Glutamatergic neuron (in vitro differentiated cells): ENCODE measurements around the gene PBX2. TPM values are rescaled to one million over a fixed set of nuclear protein-coding genes. Genes with fewer than 3 reads are reported as not detected.

Experiments
- DNase-seq: peaks from one replicate; pipeline ENCODE4 v3.0.0; 2022
- H3K27ac Mint-ChIP-seq: one replicate; pipeline ENCODE4 v1.8.0; 2020; ENCODE audit warnings: mild to moderate bottlenecking, mixed read lengths, inconsistent platforms; ENCODE audit not compliant: unreplicated experiment
- H3K27me3 Mint-ChIP-seq: one replicate; pipeline ENCODE4 v1.8.0; 2020; ENCODE audit warnings: mild to moderate bottlenecking, moderate library complexity, mixed read lengths, inconsistent platforms; ENCODE audit not compliant: unreplicated experiment
- H3K36me3 Mint-ChIP-seq: one replicate; pipeline ENCODE4 v1.8.0; 2020; ENCODE audit warnings: mild to moderate bottlenecking, mixed read lengths, inconsistent platforms; ENCODE audit not compliant: unreplicated experiment
- H3K4me1 Mint-ChIP-seq: one replicate; pipeline ENCODE4 v1.8.0; 2020; ENCODE audit warnings: mild to moderate bottlenecking, low read depth, mixed read lengths, inconsistent platforms; ENCODE audit not compliant: unreplicated experiment
- H3K4me3 Mint-ChIP-seq: one replicate; pipeline ENCODE4 v1.8.0; 2020; ENCODE audit warnings: mild to moderate bottlenecking, mixed read lengths, inconsistent platforms; ENCODE audit not compliant: unreplicated experiment
- H3K9me3 Mint-ChIP-seq: one replicate; pipeline ENCODE4 v1.8.0; 2020; ENCODE audit warnings: mild to moderate bottlenecking, moderate library complexity, mixed read lengths, inconsistent platforms; ENCODE audit not compliant: unreplicated experiment
- CTCF ChIP-seq: fragments of 200-600 bp; sonication (generic); IDR thresholded peaks from one replicate; pipeline ENCODE4 v1.5.0; 2021; ENCODE audit not compliant: partially characterized antibody, unreplicated experiment
- total RNA-seq: library from RNA; stranded (reverse); fragmentation: NEBNext Ultra II Directional; extraction: Animal tissue kit (Norgen Biotek cat#: 25700); gene quantifications from one replicate; pipeline ENCODE4 v1.2.1, GENCODE V29; 2021; ENCODE audit not compliant: unreplicated experiment

Gene PBX2
- total RNA-seq, 1 donor from 2014 or later = 105 TPM

GRCh38 chr6:32177183-32177787 is 12.7 kb downstream of the PBX2 start:
- Mint-ChIP-seq H3K4me3 (peak overlapping the region; percentile 94), H3K4me1 (peaks cover 40% of the 10 kb centered on the region), H3K36me3 (peaks cover 5% of the 10 kb centered on the region), H3K27ac (peak overlapping the region; percentile 97), H3K27me3 (peaks cover 20% of the 10 kb centered on the region), H3K9me3 (peaks cover 22% of the 10 kb centered on the region)
- DNase-seq = no peak
- TF ChIP-seq CTCF = no peak

- peaks cover 40% of the 10 kb centered on the region for H3K4me1 Mint-ChIP-seq
- peak overlapping the region; percentile 94 for H3K4me3 Mint-ChIP-seq
- no peak for DNase-seq
- peak overlapping the region; percentile 97 for H3K27ac Mint-ChIP-seq
- H3K36me3 Mint-ChIP-seq = peaks cover 5% of the 10 kb centered on the region
- peaks cover 20% of the 10 kb centered on the region for H3K27me3 Mint-ChIP-seq
- peaks cover 22% of the 10 kb centered on the region for H3K9me3 Mint-ChIP-seq
- no peak for TF ChIP-seq CTCF
These were observed 13.4 kb downstream of the PBX2 start for GRCh38 chr6:32176476-32177182.

- H3K27ac Mint-ChIP-seq = peak within 1 kb of the TSS; percentile 97
- H3K27me3 Mint-ChIP-seq = peaks cover 23% of the 10 kb centered on the region
- peak; percentile 99 for DNase-seq
- peaks cover 40% of the 10 kb centered on the region for H3K4me1 Mint-ChIP-seq
- no peak for TF ChIP-seq CTCF
- peak within 1 kb of the TSS; percentile 94 for H3K4me3 Mint-ChIP-seq
- peaks cover 22% of the 10 kb centered on the region for H3K9me3 Mint-ChIP-seq
- peaks cover 5% of the 10 kb centered on the region for H3K36me3 Mint-ChIP-seq
These were observed 14.1 kb downstream of the PBX2 start, which contains the start of gene AGPAT1 for GRCh38 chr6:32175711-32176475. AGPAT1 (minus strand) TSS chr6:32176084; CDS start chr6:32171496, 4,588 bp downstream.

GRCh38 chr6:32175322-32175710 is 14.7 kb downstream of the PBX2 start:
- Mint-ChIP-seq H3K36me3 (peaks cover 5% of the 10 kb centered on the region), H3K4me3 (peak overlapping the region; percentile 94), H3K27me3 (peaks cover 22% of the 10 kb centered on the region), H3K9me3 (peaks cover 22% of the 10 kb centered on the region), H3K4me1 (peaks cover 36% of the 10 kb centered on the region), H3K27ac (peak overlapping the region; percentile 95)
- no peak for DNase-seq
- TF ChIP-seq CTCF = no peak

- Mint-ChIP-seq H3K4me1 (peaks cover 28% of the 10 kb centered on the region), H3K9me3 (peaks cover 22% of the 10 kb centered on the region), H3K4me3 (peak overlapping the region; percentile 94), H3K27ac (peak overlapping the region; percentile 34), H3K27me3 (peaks cover 22% of the 10 kb centered on the region), H3K36me3 (peaks cover 11% of the 10 kb centered on the region)
- DNase-seq = no peak
- TF ChIP-seq CTCF = no peak
These were observed 15.6 kb downstream of the PBX2 start for GRCh38 chr6:32174416-32174815.
